HCT116 (cell line): ENCODE results near the gene SULT1E1. TPM values are rescaled to one million over a fixed set of nuclear protein-coding genes. Genes with fewer than 3 reads are reported as not detected.

Experiments
- ATAC-seq: fragments of 200-7000 bp; cut with Tn5 transposase; 2 replicates; pipeline ENCODE4 v1.9.1; 2020; ENCODE audit warnings: mild to moderate bottlenecking, moderate library complexity
- BruUV-seq: library from RNA; stranded (reverse); fragments of 400-500 nt; replicated peaks from 2 replicates; lab custom pipeline; 2021; lab: Mats Ljungman, UMichigan
- CTCF ChIA-PET: fragments of 300-600 bp; sonication (Branson Sonifier 250); formaldehyde crosslinking; loops from one replicate; lab custom pipeline; 2021; ENCODE audit warnings: antibody characterized with exemption; lab: Charles Lee
- POLR2A ChIA-PET: fragments of 300-600, 350-600 bp; sonication (Branson Sonifier 250); formaldehyde crosslinking; loops from one replicate; lab custom pipeline; 2021; ENCODE audit warnings: antibody characterized with exemption; lab: Charles Lee
- RAD21 ChIA-PET, 2 experiments: fragments of 300-600 bp; sonication (Branson Sonifier 250); formaldehyde crosslinking; loops; one replicate each; lab custom pipeline; 2023; ENCODE audit warnings: low total read pairs in 2 of 2; ENCODE audit not compliant: uncharacterized antibody in 2 of 2, unreplicated experiment in 2 of 2, low non-redundant PET in 1 of 2; lab: Charles Lee
- DNase-seq: peaks from one replicate; pipeline ENCODE4 v3.0.0-alpha.2; 2010; ENCODE audit warnings: low read depth, low spot score
- H2AFZ ChIP-seq: fragments of 200-600 bp; shearing (Covaris generic), sonication (generic); 2 replicates; pipeline ENCODE4 v1.6.1; 2017; ENCODE audit warnings: low read depth, mixed run types, mixed read lengths, antibody characterized with exemption, low read length; ENCODE audit not compliant: poor library complexity, severe bottlenecking
- H3K27ac ChIP-seq: 2 replicates; pipeline ENCODE4 v1.5.1; 2012; ENCODE audit warnings: low read depth, low read length
- H3K27me3 ChIP-seq: fragments of 200-600 bp; sonication (generic); 2 replicates; pipeline ENCODE4 v1.6.1; 2016; ENCODE audit warnings: mixed run types, low read length, mixed read lengths; ENCODE audit not compliant: insufficient read depth
- H3K36me3 ChIP-seq, 2 experiments: fragments of 200-500 bp in 1 of 2; fragments of 200-600 bp in 1 of 2; sonication (Bioruptor generic) in 1 of 2; sonication (generic) in 1 of 2; 2 replicates each; pipeline versions ENCODE4 v1.5.1 to v1.6.1; 2014 to 2016; ENCODE audit warnings: low read length in 2 of 2, inconsistent platforms in 1 of 2, mixed read lengths in 1 of 2, mixed run types in 1 of 2; ENCODE audit not compliant: insufficient read depth in 2 of 2, control insufficient read depth in 1 of 2
- H3K4me1 ChIP-seq, 2 experiments: fragments of 200-600 bp in 1 of 2; sonication (generic) in 1 of 2; 2 replicates each; pipeline versions ENCODE4 v1.5.1 to v1.6.1; 2012 to 2017; ENCODE audit warnings: low read length in 2 of 2, inconsistent platforms in 1 of 2, mild to moderate bottlenecking in 1 of 2, mixed read lengths in 1 of 2, mixed run types in 1 of 2, moderate library complexity in 1 of 2; ENCODE audit not compliant: insufficient read depth in 2 of 2, control insufficient read depth in 1 of 2
- H3K4me2 ChIP-seq: fragments of 200-600 bp; sonication (generic); 2 replicates; pipeline ENCODE4 v1.6.1; 2017; ENCODE audit warnings: mixed run types, low read length, mixed read lengths
- H3K4me3 ChIP-seq, 2 experiments: fragments of 200-600 bp in 1 of 2; sonication (generic) in 1 of 2; replicated peaks in 1 of 2; 2 replicates each; pipeline ENCODE4 v1.5.1; 2011 to 2016; ENCODE audit warnings: low read length in 2 of 2, control low read depth in 1 of 2, low read depth in 1 of 2, mild to moderate bottlenecking in 1 of 2, mixed read lengths in 1 of 2, mixed run types in 1 of 2
- H3K79me2 ChIP-seq: fragments of 200-600 bp; sonication (generic); 2 replicates; pipeline ENCODE4 v1.6.1; 2017; ENCODE audit warnings: mild to moderate bottlenecking, mixed run types, low read length, moderate library complexity, mixed read lengths; ENCODE audit not compliant: insufficient read depth
- H3K9ac ChIP-seq: fragments of 200-600 bp; sonication (generic); 2 replicates; pipeline ENCODE4 v1.6.1; 2016; ENCODE audit warnings: low read length, mixed read lengths
- H3K9me2 ChIP-seq: fragments of 200-600 bp; sonication (generic), shearing (Covaris generic); 2 replicates; pipeline ENCODE4 v1.6.1; 2017; ENCODE audit warnings: mixed run types, mild to moderate bottlenecking, moderate library complexity; ENCODE audit not compliant: insufficient read depth
- H3K9me3 ChIP-seq, 2 experiments: fragments of 200-500 bp in 1 of 2; fragments of 200-600 bp in 1 of 2; sonication (Bioruptor generic) in 1 of 2; sonication (generic) in 1 of 2; 2 replicates each; pipeline ENCODE4 v1.6.1; 2014 to 2017; ENCODE audit warnings: low read length in 2 of 2, mixed read lengths in 2 of 2, inconsistent platforms in 1 of 2, low read depth in 1 of 2, mild to moderate bottlenecking in 1 of 2, mixed run types in 1 of 2, moderate library complexity in 1 of 2; ENCODE audit not compliant: control insufficient read depth in 1 of 2, insufficient read depth in 1 of 2
- H4K20me1 ChIP-seq: fragments of 200-600 bp; sonication (generic), shearing (Covaris generic); 2 replicates; pipeline ENCODE4 v1.6.1; 2017; ENCODE audit warnings: mixed run types, mild to moderate bottlenecking, moderate library complexity; ENCODE audit not compliant: insufficient read depth
- ATF3 ChIP-seq: IDR thresholded peaks from 2 replicates; pipeline ENCODE4 v1.6.1; 2012
- CBX3 ChIP-seq: IDR thresholded peaks from 2 replicates; pipeline ENCODE4 v1.6.1; 2012; ENCODE audit warnings: low read depth
- CEBPB ChIP-seq: IDR thresholded peaks from 2 replicates; pipeline ENCODE4 v1.6.1; 2012; ENCODE audit warnings: low read depth
- CTCF ChIP-seq, 3 experiments: fragments of 200-600 bp in 1 of 3; sonication (generic) in 1 of 3; IDR thresholded peaks in 2 of 3; conservative IDR thresholded peaks in 1 of 3; 2 replicates each; pipeline ENCODE4 v1.5.1; 2012 to 2017; ENCODE audit warnings: low read depth in 2 of 3, low read length in 2 of 3, antibody characterized with exemption in 1 of 3, borderline replicate concordance in 1 of 3, control low read depth in 1 of 3, mild to moderate bottlenecking in 1 of 3, mixed read lengths in 1 of 3, mixed run types in 1 of 3, moderate library complexity in 1 of 3; ENCODE audit not compliant: insufficient read depth in 1 of 3
- EGR1 ChIP-seq: IDR thresholded peaks from 2 replicates; pipeline ENCODE4 v1.6.1; 2012; ENCODE audit warnings: low read depth
- ELF1 ChIP-seq: IDR thresholded peaks from 2 replicates; pipeline ENCODE4 v1.6.1; 2012; ENCODE audit warnings: low read depth, borderline replicate concordance
- EZH2 ChIP-seq: fragments of 200-600 bp; sonication (generic); IDR thresholded peaks from 2 replicates; pipeline ENCODE4 v1.6.1; 2017; ENCODE audit warnings: antibody characterized with exemption, mixed run types
- FOSL1 ChIP-seq: IDR thresholded peaks from 2 replicates; pipeline ENCODE4 v1.6.1; 2012; ENCODE audit warnings: low read depth
- POLR2A ChIP-seq: IDR thresholded peaks from 2 replicates; pipeline ENCODE4 v1.7.0; 2011; ENCODE audit warnings: borderline replicate concordance; ENCODE audit not compliant: insufficient read depth, insufficient read length; ENCODE audit errors: extremely low read depth
- POLR2AphosphoS5 ChIP-seq: IDR thresholded peaks from 2 replicates; pipeline ENCODE4 v1.6.1; 2011; ENCODE audit warnings: mild to moderate bottlenecking, low read depth, low read length, moderate library complexity
- RAD21 ChIP-seq: IDR thresholded peaks from 2 replicates; pipeline ENCODE4 v1.6.1; 2012; ENCODE audit warnings: low read depth, mild to moderate bottlenecking
- REST ChIP-seq: IDR thresholded peaks from 2 replicates; pipeline ENCODE4 v1.6.1; 2012; ENCODE audit warnings: low read depth
- SP1 ChIP-seq: IDR thresholded peaks from 2 replicates; pipeline ENCODE4 v1.6.1; 2012; ENCODE audit warnings: low read depth
- SRF ChIP-seq: IDR thresholded peaks from 2 replicates; pipeline ENCODE4 v1.6.1; 2012; ENCODE audit warnings: low read depth
- TCF7L2 ChIP-seq: IDR thresholded peaks from 2 replicates; pipeline ENCODE4 v1.7.0; 2011; ENCODE audit warnings: borderline replicate concordance, inconsistent platforms; ENCODE audit not compliant: insufficient read depth, insufficient read length; ENCODE audit errors: extremely low read depth
- ZFX ChIP-seq: fragments of 450-650 bp; IDR thresholded peaks from 2 replicates; pipeline ENCODE4 v1.6.1; 2017
- intact Hi-C: fragments of 100-400 bp; cut with micrococcal nuclease; formaldehyde crosslinking; loops from 2 replicates; pipeline ENCODE4 v1.10.0; 2022
- total RNA-seq: library from RNA; stranded (reverse); gene quantifications from one replicate; pipeline ENCODE4 v1.2.1, GENCODE V29; 2021; ENCODE audit not compliant: unreplicated experiment
- TF ChIP-seq, protein P1 (sequence below): IDR thresholded peaks from 2 replicates; pipeline ENCODE4 v1.6.1; 2012

The SULT1E1 gene
- total RNA-seq, 1 experiment from 2014 or later = not detected

GRCh38 chr4:69894186-69894585 lies 34.2 kb upstream of the SULT1E1 start:
- no peak for DNase-seq
- BruUV-seq = no TSS peak
- no peaks in the 10 kb centered on the region for H3K9me2 ChIP-seq
- H3K9me3 ChIP-seq = no peaks in the 10 kb centered on the region
- no peak overlapping the region for H2AFZ ChIP-seq
- ChIA-PET RAD21 (no interaction called here), CTCF (no interaction called here), POLR2A (no interaction called here)
- H3K79me2 ChIP-seq = no peaks in the 10 kb centered on the region
- no peak overlapping the region for H3K27ac ChIP-seq
- no peaks in the 10 kb centered on the region for H3K27me3 ChIP-seq
- H3K4me3 ChIP-seq = no peak overlapping the region
- TF ChIP-seq CEBPB (no peak), CBX3 (no peak), CTCF (IDR thresholded peaks at IDR 0.05 in 2 of 3, conservative IDR thresholded peaks at IDR 0.05 in 1 of 3; ENCODE audit: borderline replicate concordance in 1 of 3, insufficient read depth in 1 of 3, low read depth in 2 of 3, low read length in 2 of 3) (no peak), FOSL1 (no peak), SP1 (no peak), SRF (no peak), ZFX (no peak), EGR1 (no peak), TCF7L2 (no peak), POLR2AphosphoS5 (no peak), ELF1 (no peak), EZH2 (no peak), RAD21 (no peak), ATF3 (no peak), REST (no peak), POLR2A (no peak)
- TF ChIP-seq, protein P1, sequence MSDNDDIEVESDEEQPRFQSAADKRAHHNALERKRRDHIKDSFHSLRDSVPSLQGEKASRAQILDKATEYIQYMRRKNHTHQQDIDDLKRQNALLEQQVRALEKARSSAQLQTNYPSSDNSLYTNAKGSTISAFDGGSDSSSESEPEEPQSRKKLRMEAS = no peak
- H3K9ac ChIP-seq = no peak overlapping the region
- intact Hi-C loops = no loop called here
- no peak overlapping the region for H3K4me2 ChIP-seq
- H4K20me1 ChIP-seq = no peaks in the 10 kb centered on the region
- no peaks in the 10 kb centered on the region for H3K4me1 ChIP-seq
- no peaks in the 10 kb centered on the region for H3K36me3 ChIP-seq
- ATAC-seq = no peak
